ENCODE measurements around the gene OR5A2. TPM values are rescaled to one million over a fixed set of nuclear protein-coding genes. Genes with fewer than 3 reads are reported as not detected.
"Not testable (repeated sequence)": the region's sequence is repeated elsewhere in the genome, so short reads cannot be mapped to it uniquely, and the experiment has no call there.

The OR5A2 gene
- total RNA-seq, 1 donor from 2014 or later: not detected

GRCh38 chr11:59423835-59424234 is 2.4 kb downstream of the OR5A2 start:
- no peak for DNase-seq (ENCODE audit: low spot score)
- Mint-ChIP-seq H3K36me3 (ENCODE audit: low read depth) (no peaks in the 10 kb centered on the region), H3K27me3 (ENCODE audit: low read depth) (peaks cover under 1% of the 10 kb centered on the region), H3K4me1 (ENCODE audit: low read depth) (no peaks in the 10 kb centered on the region), H3K4me3 (ENCODE audit: low read depth) (no peak overlapping the region), H3K9me3 (no peaks in the 10 kb centered on the region), H3K27ac (no peak overlapping the region)
- intact Hi-C loops (cut with micrococcal nuclease): no loop called here

- intact Hi-C loops (cut with micrococcal nuclease): no loop called here
- no peaks in the 10 kb centered on the region for H3K36me3 Mint-ChIP-seq (ENCODE audit: low read depth)
- no peak overlapping the region for H3K4me3 Mint-ChIP-seq (ENCODE audit: low read depth)
- H3K27ac Mint-ChIP-seq: no peak overlapping the region
- DNase-seq (ENCODE audit: low spot score): no peak
- peaks cover 13% of the 10 kb centered on the region for H3K27me3 Mint-ChIP-seq (ENCODE audit: low read depth)
- H3K4me1 Mint-ChIP-seq (ENCODE audit: low read depth): no peaks in the 10 kb centered on the region
- H3K9me3 Mint-ChIP-seq: no peaks in the 10 kb centered on the region
These were observed 8.1 kb downstream of the OR5A2 start for GRCh38 chr11:59418156-59418555.

GRCh38 chr11:59417023-59417422 is 9.2 kb downstream of the OR5A2 start:
- Mint-ChIP-seq H3K4me3 (ENCODE audit: low read depth) (no peak overlapping the region), H3K4me1 (ENCODE audit: low read depth) (no peaks in the 10 kb centered on the region), H3K27ac (no peak overlapping the region), H3K9me3 (no peaks in the 10 kb centered on the region), H3K27me3 (ENCODE audit: low read depth) (peaks cover 13% of the 10 kb centered on the region), H3K36me3 (ENCODE audit: low read depth) (no peaks in the 10 kb centered on the region)
- DNase-seq (ENCODE audit: low spot score): no peak
- intact Hi-C loops (cut with micrococcal nuclease): no loop called here

DNA sequence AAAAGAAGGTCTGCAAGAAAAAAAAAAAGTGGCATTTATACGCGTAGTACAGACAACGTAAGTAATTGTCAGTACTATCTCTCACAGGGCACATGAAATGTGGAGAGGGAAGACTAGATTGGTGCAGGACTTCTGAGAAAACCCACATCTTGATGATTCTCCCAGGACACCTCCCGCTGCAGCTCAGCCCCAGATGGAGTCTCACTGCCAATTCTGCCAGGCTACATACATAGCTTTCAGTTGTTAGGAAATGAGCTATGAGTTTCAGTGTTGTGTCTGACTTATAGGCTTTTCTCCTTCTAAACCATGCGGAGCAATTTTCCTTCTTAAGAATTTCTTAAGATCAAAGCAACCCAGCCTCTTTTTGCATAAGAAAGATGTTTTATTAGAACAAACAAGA is 9.6 kb downstream of the OR5A2 start:
- no peaks in the 10 kb centered on the region for H3K4me1 Mint-ChIP-seq (ENCODE audit: low read depth)
- peaks cover 13% of the 10 kb centered on the region for H3K27me3 Mint-ChIP-seq (ENCODE audit: low read depth)
- H3K27ac Mint-ChIP-seq: no peak overlapping the region
- H3K36me3 Mint-ChIP-seq (ENCODE audit: low read depth): no peaks in the 10 kb centered on the region
- H3K9me3 Mint-ChIP-seq: no peaks in the 10 kb centered on the region
- no peak overlapping the region for H3K4me3 Mint-ChIP-seq (ENCODE audit: low read depth)
- no peak for DNase-seq (ENCODE audit: low spot score)
- intact Hi-C loops (cut with micrococcal nuclease): no loop called here

DNA sequence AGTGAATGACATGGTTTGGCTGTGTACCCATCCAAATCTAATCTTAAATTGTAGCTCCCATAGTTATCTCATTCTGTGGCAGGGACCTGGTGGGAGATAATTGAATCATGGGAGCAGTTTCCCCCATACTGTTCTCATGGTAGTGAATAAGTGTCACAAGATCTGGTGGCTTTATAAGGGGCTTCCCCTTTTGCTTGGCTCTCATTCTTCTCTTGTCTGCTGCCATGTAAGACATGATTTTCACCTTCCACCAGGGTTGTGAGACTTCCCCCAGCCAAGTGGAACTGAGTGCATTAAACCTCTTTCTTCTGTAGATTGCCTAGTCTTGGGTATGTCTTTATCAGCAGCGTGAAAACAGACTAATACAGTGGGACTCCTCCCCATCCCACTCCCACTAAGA is 11.1 kb downstream of the OR5A2 start:
- intact Hi-C loops (cut with micrococcal nuclease): no loop called here
- Mint-ChIP-seq H3K9me3 (no peaks in the 10 kb centered on the region), H3K4me1 (ENCODE audit: low read depth) (no peaks in the 10 kb centered on the region), H3K4me3 (ENCODE audit: low read depth) (no peak overlapping the region), H3K27ac (no peak overlapping the region), H3K36me3 (ENCODE audit: low read depth) (no peaks in the 10 kb centered on the region), H3K27me3 (ENCODE audit: low read depth) (peaks cover 13% of the 10 kb centered on the region)
- no peak for DNase-seq (ENCODE audit: low spot score)

DNA sequence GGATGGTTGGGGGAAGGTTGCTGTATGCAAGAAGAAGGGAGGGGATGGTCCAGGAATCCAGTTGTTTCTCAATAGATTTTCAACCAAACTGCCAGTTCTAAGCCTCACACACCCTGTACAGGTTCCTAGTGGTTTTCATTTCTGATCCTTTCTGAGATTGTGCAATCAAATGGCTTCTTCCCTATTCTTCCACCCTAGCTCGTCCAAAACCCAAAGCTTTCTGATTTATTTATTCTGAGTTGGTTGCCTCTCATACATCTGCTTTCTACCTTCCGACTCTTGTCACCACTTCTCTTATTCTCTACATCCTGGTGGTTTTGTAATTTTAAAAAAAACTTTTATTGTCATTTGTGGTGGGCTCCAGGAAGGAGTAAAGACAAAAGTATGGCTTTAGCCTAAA is 12.6 kb downstream of the OR5A2 start:
- Mint-ChIP-seq H3K4me3 (ENCODE audit: low read depth) (no peak overlapping the region), H3K9me3 (no peaks in the 10 kb centered on the region), H3K27ac (no peak overlapping the region), H3K27me3 (ENCODE audit: low read depth) (peaks cover 13% of the 10 kb centered on the region), H3K36me3 (ENCODE audit: low read depth) (no peaks in the 10 kb centered on the region), H3K4me1 (ENCODE audit: low read depth) (no peaks in the 10 kb centered on the region)
- DNase-seq (ENCODE audit: low spot score): no peak
- intact Hi-C loops (cut with micrococcal nuclease): no loop called here

GRCh38 chr11:59403546-59403945 is 22.7 kb downstream of the OR5A2 start:
- Mint-ChIP-seq H3K4me3 (ENCODE audit: low read depth) (no peak overlapping the region), H3K9me3 (peaks cover 14% of the 10 kb centered on the region), H3K27me3 (ENCODE audit: low read depth) (no peaks in the 10 kb centered on the region), H3K27ac (no peak overlapping the region), H3K36me3 (ENCODE audit: low read depth) (no peaks in the 10 kb centered on the region), H3K4me1 (ENCODE audit: low read depth) (no peaks in the 10 kb centered on the region)
- no peak for DNase-seq (ENCODE audit: low spot score)
- intact Hi-C loops (cut with micrococcal nuclease): no loop called here

DNA sequence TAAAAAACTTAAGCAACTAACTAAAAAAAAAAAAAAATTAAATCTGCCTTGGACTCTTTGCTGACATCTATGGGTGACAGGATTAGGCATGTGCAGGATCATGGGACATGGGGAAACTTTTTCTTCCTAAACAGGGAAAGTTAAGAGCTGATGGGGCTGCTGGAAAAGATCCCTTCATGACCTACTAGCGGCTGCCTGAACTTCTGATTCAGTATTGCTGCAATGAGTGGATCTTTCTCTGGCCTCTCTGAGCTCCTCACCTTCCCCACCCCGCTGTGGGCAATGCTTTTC is 25.0 kb downstream of the OR5A2 start:
- Mint-ChIP-seq H3K27ac (no peak overlapping the region), H3K27me3 (ENCODE audit: low read depth) (no peaks in the 10 kb centered on the region), H3K4me3 (ENCODE audit: low read depth) (no peak overlapping the region), H3K36me3 (ENCODE audit: low read depth) (no peaks in the 10 kb centered on the region), H3K9me3 (peaks cover 14% of the 10 kb centered on the region), H3K4me1 (ENCODE audit: low read depth) (no peaks in the 10 kb centered on the region)
- no peak for DNase-seq (ENCODE audit: low spot score)
- intact Hi-C loops (cut with micrococcal nuclease): no loop called here

DNA sequence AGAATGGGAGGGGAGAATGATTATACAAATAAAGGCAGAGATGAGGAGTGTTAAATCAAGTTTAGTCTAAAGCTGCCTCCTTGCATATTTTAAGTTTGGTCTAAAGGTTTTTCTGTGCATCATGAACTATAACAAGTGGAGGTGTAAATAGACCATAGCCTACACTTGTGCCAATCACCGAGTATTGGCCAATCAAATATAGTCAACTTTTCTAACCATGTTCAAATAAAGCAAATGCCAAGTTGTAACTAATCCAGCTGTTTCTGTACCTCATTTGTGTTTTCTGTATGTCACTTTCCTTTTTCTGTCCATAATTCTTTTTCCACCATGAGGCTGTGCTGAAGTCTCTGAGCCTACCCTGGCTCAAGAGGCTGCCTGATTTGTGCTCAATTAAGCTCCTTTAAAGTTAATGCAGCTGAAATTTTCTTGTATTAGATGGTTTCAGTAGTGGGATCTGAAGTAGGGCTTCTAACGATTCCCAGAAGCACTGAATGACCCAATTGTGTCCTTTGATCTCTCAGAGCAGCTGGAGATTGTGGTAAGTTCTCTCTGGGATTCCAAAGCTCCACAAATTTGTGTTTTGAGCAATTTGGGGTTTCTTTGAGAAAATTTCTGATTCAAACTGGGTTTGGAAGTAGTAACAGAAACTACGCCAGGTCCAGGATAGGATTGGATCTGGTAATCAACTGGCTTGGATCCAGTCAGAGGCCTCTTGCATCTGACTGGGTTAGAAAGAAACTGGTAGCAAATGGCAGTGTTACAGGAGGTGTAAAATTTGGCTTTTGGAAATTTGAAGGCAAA is 25.6 kb downstream of the OR5A2 start:
- intact Hi-C loops (cut with micrococcal nuclease): no loop called here
- peaks cover 14% of the 10 kb centered on the region for H3K9me3 Mint-ChIP-seq
- no peaks in the 10 kb centered on the region for H3K4me1 Mint-ChIP-seq (ENCODE audit: low read depth)
- H3K27me3 Mint-ChIP-seq (ENCODE audit: low read depth): peaks cover 1% of the 10 kb centered on the region
- no peaks in the 10 kb centered on the region for H3K36me3 Mint-ChIP-seq (ENCODE audit: low read depth)
- no peak for DNase-seq (ENCODE audit: low spot score)
- H3K4me3 Mint-ChIP-seq (ENCODE audit: low read depth): no peak overlapping the region
- H3K27ac Mint-ChIP-seq: no peak overlapping the region

DNA sequence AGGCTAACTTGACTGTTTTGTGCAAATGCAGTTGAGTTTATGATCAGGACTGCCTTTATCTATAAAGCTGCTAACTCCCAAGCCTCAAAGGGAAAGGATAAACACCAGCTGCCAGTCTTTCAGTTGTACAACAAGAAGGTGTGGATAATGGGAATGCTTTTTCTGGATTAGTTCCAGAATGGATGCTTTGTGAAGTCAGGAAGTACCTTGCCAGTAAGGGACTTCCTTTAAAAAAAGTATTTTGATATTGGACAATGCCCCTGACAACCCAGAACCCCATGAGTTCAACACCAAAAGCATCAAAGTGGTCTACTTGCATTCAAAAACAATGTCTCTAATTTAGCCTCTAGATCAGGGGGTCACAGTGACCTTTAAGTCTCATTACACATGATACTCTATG is 32.0 kb downstream of the OR5A2 start:
- intact Hi-C loops (cut with micrococcal nuclease): no loop called here
- Mint-ChIP-seq H3K27me3 (ENCODE audit: low read depth) (peaks cover 1% of the 10 kb centered on the region), H3K36me3 (ENCODE audit: low read depth) (no peaks in the 10 kb centered on the region), H3K4me1 (ENCODE audit: low read depth) (no peaks in the 10 kb centered on the region), H3K9me3 (no peaks in the 10 kb centered on the region), H3K27ac (no peak overlapping the region), H3K4me3 (ENCODE audit: low read depth) (no peak overlapping the region)
- DNase-seq (ENCODE audit: low spot score): no peak

DNA sequence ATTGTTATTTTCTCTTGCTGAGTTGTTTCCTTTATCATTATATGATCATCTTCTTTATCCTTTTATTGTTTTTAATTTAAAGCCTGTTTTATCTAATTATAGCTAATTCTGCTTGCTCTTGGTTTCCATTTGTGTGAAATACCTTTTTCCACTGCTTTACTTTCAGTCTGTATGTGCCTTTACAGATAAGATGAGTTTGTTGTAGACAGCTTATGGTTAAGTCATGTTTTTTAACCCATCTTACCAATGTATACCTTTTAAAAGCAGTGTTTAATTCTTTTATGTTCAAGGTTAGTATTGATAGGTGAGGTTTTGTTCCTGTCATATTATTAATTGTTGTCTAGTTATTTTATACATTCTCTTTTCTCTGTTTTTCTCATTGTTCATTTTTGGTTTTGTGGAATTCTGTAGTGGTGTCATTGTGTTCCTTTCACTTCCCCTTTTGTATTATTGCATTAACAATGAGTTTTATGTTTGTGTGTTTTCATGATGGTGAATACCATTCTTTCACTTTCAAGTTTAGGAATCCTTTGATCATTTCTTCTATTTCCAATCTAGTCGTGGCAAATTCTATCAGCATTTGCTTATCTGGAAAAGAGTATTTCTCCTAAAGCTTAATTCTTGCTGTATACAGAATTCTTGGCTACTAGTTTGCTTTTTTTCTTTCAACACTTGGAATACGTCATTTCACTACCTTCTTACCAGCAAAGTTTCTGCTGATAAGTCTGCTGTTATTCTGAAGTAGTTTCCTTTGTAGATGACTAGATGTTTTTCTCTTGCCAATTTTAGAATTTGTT is 45.8 kb downstream of the OR5A2 start:
- Mint-ChIP-seq H3K27ac (no peak overlapping the region), H3K4me1 (ENCODE audit: low read depth) (no peaks in the 10 kb centered on the region)
- no peak for DNase-seq (ENCODE audit: low spot score)

DNA sequence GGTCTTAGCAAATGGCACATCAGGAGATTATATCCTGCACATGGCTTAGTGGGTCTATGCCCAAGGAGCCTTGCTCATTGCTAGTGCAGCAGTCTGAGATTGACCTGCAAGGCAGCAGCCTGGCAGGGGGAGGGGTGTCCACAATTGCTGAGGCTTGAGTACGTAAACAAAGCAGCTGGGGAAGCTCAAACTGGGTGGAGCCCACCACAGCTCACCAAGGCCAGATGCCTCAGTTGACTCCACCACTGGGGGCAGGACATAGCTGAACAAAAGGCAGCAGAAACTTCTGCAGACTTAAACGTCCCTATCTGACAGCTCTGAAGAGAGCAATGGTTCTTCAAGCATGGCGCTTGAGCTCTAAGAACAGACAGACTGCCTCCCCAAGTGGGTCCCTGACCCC is 53.9 kb downstream of the OR5A2 start:
- H3K27ac Mint-ChIP-seq; H3K4me3 Mint-ChIP-seq (ENCODE audit: low read depth); intact Hi-C loops (cut with micrococcal nuclease); DNase-seq (ENCODE audit: low spot score); H3K4me1 Mint-ChIP-seq (ENCODE audit: low read depth); H3K9me3 Mint-ChIP-seq; H3K27me3 Mint-ChIP-seq (ENCODE audit: low read depth); H3K36me3 Mint-ChIP-seq (ENCODE audit: low read depth): not testable (repeated sequence)

More for the DNA sequence above, 45.8 kb downstream of the OR5A2 start:
- no peaks in the 10 kb centered on the region for H3K27me3 Mint-ChIP-seq (ENCODE audit: low read depth)
- no peaks in the 10 kb centered on the region for H3K36me3 Mint-ChIP-seq (ENCODE audit: low read depth)
- intact Hi-C loops (cut with micrococcal nuclease): no loop called here
- H3K4me3 Mint-ChIP-seq (ENCODE audit: low read depth): no peak overlapping the region
- no peaks in the 10 kb centered on the region for H3K9me3 Mint-ChIP-seq

- Mint-ChIP-seq H3K4me1 (ENCODE audit: low read depth) (no peaks in the 10 kb centered on the region), H3K27ac (no peak overlapping the region), H3K27me3 (ENCODE audit: low read depth) (no peaks in the 10 kb centered on the region), H3K4me3 (ENCODE audit: low read depth) (no peak overlapping the region), H3K36me3 (ENCODE audit: low read depth) (no peaks in the 10 kb centered on the region), H3K9me3 (peaks cover 10% of the 10 kb centered on the region)
- intact Hi-C loops (cut with micrococcal nuclease): no loop called here
- no peak for DNase-seq (ENCODE audit: low spot score)
These were observed 57.8 kb downstream of the OR5A2 start for GRCh38 chr11:59368238-59369022.

Data from activated T-helper 2 cell treated with anti-CD3 and anti-CD28 coated beads, Interferon-gamma antibody, Interleukin-2, Interleukin-4, amounts not matched to agents 10 μg/mL and 5 μg/mL and 100 μg/mL, durations not matched to agents 14 hours and 24 hours and 36 hours (primary cell).